ENCODE results near the gene ZFYVE28. TPM values are rescaled to one million over a fixed set of nuclear protein-coding genes. Genes with fewer than 3 reads are reported as not detected.
A peak's percentile ranks its signal among the peaks of the same experiment; 100 is the strongest.

Gene ZFYVE28
- total RNA-seq, 1 donor from 2014 or later, result 0.39 TPM

DNA sequence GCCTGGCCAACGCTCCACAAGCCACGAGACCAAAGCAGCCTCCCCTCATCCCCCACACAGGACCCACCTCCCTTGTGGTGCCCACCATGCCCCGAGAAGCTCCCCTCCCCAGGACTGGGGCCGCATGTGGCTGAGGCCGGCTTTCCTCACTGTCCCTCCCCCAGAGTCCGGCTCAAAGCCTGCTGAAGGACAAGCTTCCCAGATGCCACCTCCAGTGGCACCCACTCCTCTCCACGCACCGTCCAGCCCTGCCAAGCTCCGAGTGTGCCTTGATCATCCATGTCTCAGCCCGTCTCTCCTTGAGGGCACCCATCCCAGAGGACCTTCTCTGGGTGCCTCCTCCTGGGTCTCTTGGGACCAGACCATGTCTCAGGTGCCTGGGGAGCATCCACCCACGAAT, 97.7 kb downstream of the ZFYVE28 start:
- H2AFZ ChIP-seq (replicated peaks), result peak overlapping the region; percentile 85
- no peak for DNase-seq (ENCODE audit: low spot score)

DNA sequence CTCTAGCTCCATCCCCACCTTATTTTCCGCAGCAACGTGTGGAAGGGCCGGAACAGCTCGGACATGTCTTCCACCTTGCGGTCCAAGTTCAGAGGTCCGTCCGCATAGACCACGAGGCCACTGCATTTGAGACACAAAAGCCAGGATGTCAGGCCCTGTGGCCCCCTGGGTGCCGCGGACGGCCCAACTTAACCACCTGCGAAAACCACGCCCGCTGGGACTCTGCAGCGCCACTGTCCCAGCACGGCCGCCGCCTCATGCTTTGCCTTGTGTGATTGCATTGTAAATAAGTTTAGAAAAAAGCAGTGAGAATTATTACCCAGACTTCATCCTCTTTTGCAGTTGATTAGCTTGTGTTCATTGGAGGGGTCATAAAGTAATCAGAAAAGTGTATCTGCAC, 98.3 kb downstream of the ZFYVE28 start:
- no peak for DNase-seq (ENCODE audit: low spot score)
- peaks cover 7% of the 10 kb centered on the region for H3K4me1 ChIP-seq
- H3K9me3 ChIP-seq (ENCODE audit: low read depth), result no peaks in the 10 kb centered on the region
- H3K4me3 Mint-ChIP-seq, result no peak overlapping the region
- H3K4me3 ChIP-seq, result no peak overlapping the region
- no peaks in the 10 kb centered on the region for H3K27me3 ChIP-seq
- peaks cover 3% of the 10 kb centered on the region for H3K4me1 Mint-ChIP-seq
- no peaks in the 10 kb centered on the region for H3K79me2 ChIP-seq (ENCODE audit: low read depth)
- H3F3A ChIP-seq (ENCODE audit: low read depth), result no peaks in the 10 kb centered on the region
- H3K4me2 ChIP-seq, result no peak overlapping the region
- H3K9me3 Mint-ChIP-seq, result peaks cover 2% of the 10 kb centered on the region
- no peak overlapping the region for H2AFZ ChIP-seq (replicated peaks)
- H3K9ac ChIP-seq, result no peak overlapping the region
- no peak overlapping the region for H3K27ac Mint-ChIP-seq
- H3K36me3 ChIP-seq, result no peaks in the 10 kb centered on the region
- H3K27ac ChIP-seq, result no peak overlapping the region
- TF ChIP-seq EZH2 (IDR thresholded peaks at IDR 0.05), result no peak
- no peak for TF ChIP-seq EZH2phosphoT487 (IDR thresholded peaks at IDR 0.05)
- TF ChIP-seq, protein P1, sequence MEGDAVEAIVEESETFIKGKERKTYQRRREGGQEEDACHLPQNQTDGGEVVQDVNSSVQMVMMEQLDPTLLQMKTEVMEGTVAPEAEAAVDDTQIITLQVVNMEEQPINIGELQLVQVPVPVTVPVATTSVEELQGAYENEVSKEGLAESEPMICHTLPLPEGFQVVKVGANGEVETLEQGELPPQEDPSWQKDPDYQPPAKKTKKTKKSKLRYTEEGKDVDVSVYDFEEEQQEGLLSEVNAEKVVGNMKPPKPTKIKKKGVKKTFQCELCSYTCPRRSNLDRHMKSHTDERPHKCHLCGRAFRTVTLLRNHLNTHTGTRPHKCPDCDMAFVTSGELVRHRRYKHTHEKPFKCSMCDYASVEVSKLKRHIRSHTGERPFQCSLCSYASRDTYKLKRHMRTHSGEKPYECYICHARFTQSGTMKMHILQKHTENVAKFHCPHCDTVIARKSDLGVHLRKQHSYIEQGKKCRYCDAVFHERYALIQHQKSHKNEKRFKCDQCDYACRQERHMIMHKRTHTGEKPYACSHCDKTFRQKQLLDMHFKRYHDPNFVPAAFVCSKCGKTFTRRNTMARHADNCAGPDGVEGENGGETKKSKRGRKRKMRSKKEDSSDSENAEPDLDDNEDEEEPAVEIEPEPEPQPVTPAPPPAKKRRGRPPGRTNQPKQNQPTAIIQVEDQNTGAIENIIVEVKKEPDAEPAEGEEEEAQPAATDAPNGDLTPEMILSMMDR (IDR thresholded peaks at IDR 0.05), result no peak
- H3K36me3 Mint-ChIP-seq, result no peaks in the 10 kb centered on the region
- H4K20me1 ChIP-seq (ENCODE audit: low read depth), result no peaks in the 10 kb centered on the region
- peaks cover 6% of the 10 kb centered on the region for H3K27me3 Mint-ChIP-seq (ENCODE audit: insufficient read depth, low read depth)

More for the DNA sequence above, 97.7 kb downstream of the ZFYVE28 start:
- H3K4me1 Mint-ChIP-seq, result peaks cover 3% of the 10 kb centered on the region
- Histone ChIP-seq H3K4me1 (peaks cover 7% of the 10 kb centered on the region), H3K9me3 (ENCODE audit: low read depth) (no peaks in the 10 kb centered on the region), H3K27me3 (no peaks in the 10 kb centered on the region), H3K4me3 (no peak overlapping the region), H4K20me1 (ENCODE audit: low read depth) (no peaks in the 10 kb centered on the region), H3K36me3 (no peaks in the 10 kb centered on the region), H3K79me2 (ENCODE audit: low read depth) (no peaks in the 10 kb centered on the region), H3K4me2 (no peak overlapping the region), H3F3A (ENCODE audit: low read depth) (no peaks in the 10 kb centered on the region), H3K9ac (no peak overlapping the region), H3K27ac (no peak overlapping the region)
- H3K27ac Mint-ChIP-seq, result no peak overlapping the region
- H3K36me3 Mint-ChIP-seq, result no peaks in the 10 kb centered on the region
- TF ChIP-seq, protein P1 (IDR thresholded peaks at IDR 0.05), result no peak
- TF ChIP-seq EZH2phosphoT487 (IDR thresholded peaks at IDR 0.05), result no peak
- TF ChIP-seq EZH2 (IDR thresholded peaks at IDR 0.05), result no peak
- peaks cover 6% of the 10 kb centered on the region for H3K27me3 Mint-ChIP-seq (ENCODE audit: insufficient read depth, low read depth)
- no peaks in the 10 kb centered on the region for H3K9me3 Mint-ChIP-seq
- H3K4me3 Mint-ChIP-seq, result no peak overlapping the region

DNA sequence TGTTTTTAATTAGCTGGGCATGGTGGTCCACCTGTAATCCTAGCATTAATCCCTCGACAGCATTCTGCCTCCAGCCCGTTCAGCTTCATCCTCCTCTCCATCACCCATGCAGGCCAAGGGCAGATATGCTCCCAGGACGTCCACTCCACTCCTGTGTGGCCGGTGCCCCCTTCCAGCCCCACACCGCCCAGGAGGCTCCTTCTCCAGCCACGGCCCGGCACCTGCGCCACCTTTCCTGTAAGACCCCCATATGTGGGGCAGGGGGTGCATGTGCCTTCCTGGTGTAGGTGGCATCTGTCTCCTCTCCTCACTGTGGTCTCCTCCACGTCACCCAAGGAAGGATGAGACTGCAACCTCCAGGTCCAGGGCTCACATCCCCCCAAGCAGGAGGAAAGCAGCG, 99.6 kb downstream of the ZFYVE28 start:
- no peak overlapping the region for H3K4me3 Mint-ChIP-seq
- Histone ChIP-seq H4K20me1 (ENCODE audit: low read depth) (no peaks in the 10 kb centered on the region), H3K9ac (no peak overlapping the region), H3K4me3 (no peak overlapping the region), H2AFZ (replicated peaks) (no peak overlapping the region), H3K4me1 (peaks cover 7% of the 10 kb centered on the region), H3K4me2 (no peak overlapping the region), H3K9me3 (ENCODE audit: low read depth) (no peaks in the 10 kb centered on the region), H3F3A (ENCODE audit: low read depth) (no peaks in the 10 kb centered on the region), H3K27ac (no peak overlapping the region), H3K36me3 (no peaks in the 10 kb centered on the region), H3K79me2 (ENCODE audit: low read depth) (no peaks in the 10 kb centered on the region), H3K27me3 (no peaks in the 10 kb centered on the region)
- peaks cover 2% of the 10 kb centered on the region for H3K9me3 Mint-ChIP-seq
- H3K4me1 Mint-ChIP-seq, result peaks cover 3% of the 10 kb centered on the region
- no peaks in the 10 kb centered on the region for H3K36me3 Mint-ChIP-seq
- DNase-seq (ENCODE audit: low spot score), result no peak
- peaks cover 6% of the 10 kb centered on the region for H3K27me3 Mint-ChIP-seq (ENCODE audit: insufficient read depth, low read depth)
- TF ChIP-seq EZH2phosphoT487 (IDR thresholded peaks at IDR 0.05) (no peak), EZH2 (IDR thresholded peaks at IDR 0.05) (no peak)
- TF ChIP-seq, protein P1 (IDR thresholded peaks at IDR 0.05), result no peak
- no peak overlapping the region for H3K27ac Mint-ChIP-seq
